ENCODE results near the gene TMCC1.

DNA sequence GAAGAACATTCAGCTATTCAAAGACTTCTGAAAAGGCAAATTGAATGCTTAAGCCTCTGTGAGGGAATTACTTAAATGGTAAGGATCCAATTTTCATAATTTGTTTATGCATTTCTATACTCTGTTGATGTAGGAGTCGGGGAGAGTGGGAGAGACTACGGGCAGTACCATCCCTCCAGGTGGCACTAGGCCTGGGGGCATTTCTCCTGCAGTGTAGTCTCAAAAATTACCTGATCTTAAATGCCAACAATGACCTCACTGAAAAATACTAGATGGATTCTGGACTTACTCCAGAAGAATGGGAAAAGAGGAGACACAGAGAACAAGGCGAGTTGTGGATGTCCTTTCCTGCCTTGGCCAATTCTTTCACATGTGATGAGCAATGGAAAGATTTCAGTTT, 209.2 kb downstream of the TMCC1 start:
- TF ChIP-seq, protein P1, sequence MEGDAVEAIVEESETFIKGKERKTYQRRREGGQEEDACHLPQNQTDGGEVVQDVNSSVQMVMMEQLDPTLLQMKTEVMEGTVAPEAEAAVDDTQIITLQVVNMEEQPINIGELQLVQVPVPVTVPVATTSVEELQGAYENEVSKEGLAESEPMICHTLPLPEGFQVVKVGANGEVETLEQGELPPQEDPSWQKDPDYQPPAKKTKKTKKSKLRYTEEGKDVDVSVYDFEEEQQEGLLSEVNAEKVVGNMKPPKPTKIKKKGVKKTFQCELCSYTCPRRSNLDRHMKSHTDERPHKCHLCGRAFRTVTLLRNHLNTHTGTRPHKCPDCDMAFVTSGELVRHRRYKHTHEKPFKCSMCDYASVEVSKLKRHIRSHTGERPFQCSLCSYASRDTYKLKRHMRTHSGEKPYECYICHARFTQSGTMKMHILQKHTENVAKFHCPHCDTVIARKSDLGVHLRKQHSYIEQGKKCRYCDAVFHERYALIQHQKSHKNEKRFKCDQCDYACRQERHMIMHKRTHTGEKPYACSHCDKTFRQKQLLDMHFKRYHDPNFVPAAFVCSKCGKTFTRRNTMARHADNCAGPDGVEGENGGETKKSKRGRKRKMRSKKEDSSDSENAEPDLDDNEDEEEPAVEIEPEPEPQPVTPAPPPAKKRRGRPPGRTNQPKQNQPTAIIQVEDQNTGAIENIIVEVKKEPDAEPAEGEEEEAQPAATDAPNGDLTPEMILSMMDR (IDR thresholded peaks at IDR 0.05; ENCODE audit: extremely low read depth in 1 of 2, insufficient read depth in 1 of 2, low read depth in 1 of 2, low read length in 2 of 2), result no peak
- TF ChIP-seq POLR2A (IDR thresholded peaks at IDR 0.05; ENCODE audit: low read depth, low read length), result no peak
- no peak for TF ChIP-seq EZH2 (IDR thresholded peaks at IDR 0.05; ENCODE audit: borderline replicate concordance, low read depth, low read length, severe bottlenecking)
- no peak for TF ChIP-seq POLR2AphosphoS5 (IDR thresholded peaks at IDR 0.05; ENCODE audit: insufficient read depth, low read depth, low read length)
